ENCODE measurements around the gene DPYSL4.

GRCh38 chr10:132158823-132159222 lies 27.9 kb upstream of the DPYSL4 start:
- TF ChIP-seq CTCF (CRISPR knock-in tag; IDR thresholded peaks at IDR 0.05): no peak
- no peak for TF ChIP-seq ZNF83 (CRISPR knock-in tag; IDR thresholded peaks at IDR 0.05; ENCODE audit: borderline replicate concordance)
- no peak for TF ChIP-seq ZNF318 (CRISPR knock-in tag; IDR thresholded peaks at IDR 0.05)
- no peak for TF ChIP-seq ZNF770 (CRISPR knock-in tag; IDR thresholded peaks at IDR 0.05)
- no peak for TF ChIP-seq MTA1 (CRISPR knock-in tag; IDR thresholded peaks at IDR 0.05; ENCODE audit: borderline replicate concordance)
- no peak for TF ChIP-seq ZNF124 (CRISPR knock-in tag; IDR thresholded peaks at IDR 0.05)
- TF ChIP-seq ZNF564 (CRISPR knock-in tag; IDR thresholded peaks at IDR 0.05): no peak
